SIG-M5 treated with dmso at 0.1 percent for 504 hours (cell line): ENCODE measurements around the gene ZBED5.
"Not testable (repeated sequence)": the region's sequence is repeated elsewhere in the genome, so short reads cannot be mapped to it uniquely, and the experiment has no call there.

Source experiments
- DNase-seq: peaks from one replicate; lab custom pipeline; 2025; ENCODE audit not compliant: unreplicated experiment; lab: John Stamatoyannopoulos, UW

ZBED5 gene

DNA sequence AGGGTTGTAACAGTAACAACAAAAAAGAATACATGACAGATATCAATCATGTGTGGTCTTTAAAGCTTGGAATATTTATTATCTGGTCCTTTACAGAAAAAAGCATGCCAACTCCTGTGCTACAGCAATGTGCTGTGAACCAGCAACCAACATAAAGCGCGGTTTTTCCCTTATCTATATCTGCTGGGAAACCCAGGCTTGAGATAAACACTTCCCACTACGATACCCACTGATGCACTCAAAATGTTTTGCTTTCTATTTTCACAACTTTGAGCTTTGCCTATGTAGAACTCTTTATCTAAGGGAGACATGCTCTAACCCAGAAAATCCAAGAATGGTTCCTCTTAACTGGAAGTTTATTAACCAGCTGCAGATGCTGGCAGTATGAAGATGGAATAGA is 19.0 kb downstream of the ZBED5 start:
- DNase-seq: no peak

GRCh38 chr11:10838083-10838482 is 19.8 kb downstream of the ZBED5 start:
- no peak for DNase-seq

GRCh38 chr11:10836884-10837283 is 21.0 kb downstream of the ZBED5 start:
- not testable (repeated sequence) for DNase-seq

DNA sequence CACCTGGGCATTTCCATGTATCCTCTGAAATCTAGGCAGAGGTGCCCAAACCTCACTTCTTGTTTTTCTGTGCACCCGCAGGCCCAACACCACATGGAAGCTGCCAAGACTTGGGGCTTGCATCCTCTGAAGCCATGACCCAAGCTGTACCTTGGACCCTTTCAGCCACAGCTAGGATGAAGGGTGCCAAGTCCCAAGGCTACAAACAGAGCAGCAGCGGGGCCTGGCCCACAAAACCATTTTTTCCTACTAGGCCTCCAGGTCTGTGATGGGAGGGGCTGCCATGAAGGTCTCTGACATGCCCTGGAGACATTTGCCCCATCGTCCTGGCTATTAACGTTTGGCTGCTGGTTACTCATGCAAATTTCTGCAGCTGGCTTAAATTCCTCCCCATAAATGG is 28.7 kb downstream of the ZBED5 start:
- no peak for DNase-seq

DNA sequence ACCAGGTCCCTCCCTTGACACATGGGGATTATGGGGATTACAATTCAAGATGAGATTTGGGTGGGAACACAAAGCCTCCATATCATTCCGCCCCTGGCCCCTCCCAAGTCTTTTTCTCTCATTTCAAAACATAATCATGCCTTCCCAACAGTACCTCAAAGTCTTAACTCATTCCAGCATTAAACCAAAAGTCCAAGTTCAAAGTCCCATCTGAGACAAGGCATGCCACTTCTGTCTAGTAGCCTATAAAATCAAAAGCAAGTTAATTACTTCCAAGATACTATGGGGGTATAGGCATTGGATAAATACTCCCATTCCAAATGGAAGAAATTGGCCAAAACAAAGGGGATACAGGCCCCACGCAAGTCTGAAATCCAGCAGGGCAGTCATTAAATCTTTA is 29.5 kb downstream of the ZBED5 start:
- DNase-seq: no peak

- peak; percentile 21 for DNase-seq
Measured at GRCh38 chr11:10824888-10825287, 33.0 kb downstream of the ZBED5 start.

GRCh38 chr11:10823152-10823579 is 34.7 kb downstream of the ZBED5 start:
- no peak for DNase-seq

- not testable (repeated sequence) for DNase-seq
Measured at GRCh38 chr11:10822491-10822890, 35.4 kb downstream of the ZBED5 start.

DNA sequence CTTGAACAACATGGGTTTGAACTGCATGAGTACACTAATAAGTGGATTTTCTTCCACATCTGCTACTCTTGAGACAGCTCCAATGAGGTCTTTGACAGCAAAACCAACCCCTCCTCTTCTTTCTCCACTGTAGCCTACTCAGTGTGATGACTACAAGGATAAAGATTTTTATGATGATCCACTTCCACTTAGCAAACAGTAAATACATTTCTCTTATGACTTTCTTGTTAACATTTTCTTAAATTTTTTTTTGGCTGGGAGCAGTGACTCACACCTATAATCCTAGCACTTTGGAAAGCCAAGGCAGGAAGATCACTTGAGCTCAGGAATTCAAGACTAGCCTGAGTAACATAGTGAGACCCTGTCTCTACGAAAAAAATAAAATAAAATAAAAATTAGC is 39.3 kb downstream of the ZBED5 start:
- DNase-seq: no peak

DNA sequence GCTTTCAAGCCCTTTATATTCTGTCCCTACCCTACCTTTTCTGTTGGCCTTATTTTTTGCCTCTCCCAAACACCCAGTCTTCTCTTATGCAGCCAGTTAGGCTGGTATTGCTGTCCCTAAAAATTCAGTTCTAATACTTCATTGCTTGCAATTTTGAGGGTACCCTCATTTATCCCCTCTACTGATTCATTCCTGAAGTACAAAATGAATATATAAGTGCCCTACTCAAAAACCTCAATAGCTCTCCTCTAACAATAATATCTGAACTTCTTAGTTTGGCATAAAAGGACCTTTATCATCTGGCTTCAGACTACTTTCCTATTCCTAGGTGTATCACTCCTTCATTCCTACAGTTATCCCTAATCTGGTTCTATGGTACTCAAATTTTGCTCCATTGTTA is 43.9 kb downstream of the ZBED5 start:
- DNase-seq: no peak

DNA sequence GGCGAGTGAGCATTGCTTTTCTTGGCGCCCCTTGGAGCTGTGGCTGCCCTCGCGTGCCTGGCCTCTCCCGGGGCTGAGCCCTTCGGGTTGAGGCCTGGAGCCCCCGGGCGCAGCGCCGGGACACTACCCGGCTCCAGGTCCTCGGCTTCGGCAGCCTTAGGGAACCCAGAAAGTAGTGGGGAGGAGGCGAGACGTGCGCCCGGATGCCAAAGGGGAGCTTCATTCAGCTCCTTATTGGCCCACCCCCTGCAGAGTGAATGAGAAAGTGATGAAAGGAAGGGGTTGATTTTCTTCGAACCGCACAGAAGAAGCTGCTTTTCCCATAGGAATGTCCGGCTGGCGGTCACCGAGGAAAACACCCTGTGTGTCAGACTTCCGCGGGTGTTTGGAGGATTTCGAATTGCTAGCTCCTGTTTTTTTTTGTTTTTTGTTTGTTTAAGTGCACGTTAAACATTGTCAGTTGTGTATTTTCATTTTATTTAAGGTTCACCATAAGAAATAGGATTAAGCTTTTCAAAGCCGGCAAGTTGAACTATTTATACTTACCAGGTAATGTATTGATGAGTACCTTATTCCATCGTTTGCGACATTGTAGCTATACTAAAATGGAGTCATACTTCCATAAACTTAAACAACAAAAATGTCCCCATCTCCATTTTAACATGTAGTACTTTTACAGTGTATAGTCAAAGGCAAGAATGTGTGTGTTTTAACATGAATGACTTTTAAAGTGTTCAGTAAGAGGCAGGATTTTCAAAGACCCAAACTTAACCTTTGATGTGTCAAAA is 48.3 kb downstream of the ZBED5 start:
- DNase-seq: no peak

DNA sequence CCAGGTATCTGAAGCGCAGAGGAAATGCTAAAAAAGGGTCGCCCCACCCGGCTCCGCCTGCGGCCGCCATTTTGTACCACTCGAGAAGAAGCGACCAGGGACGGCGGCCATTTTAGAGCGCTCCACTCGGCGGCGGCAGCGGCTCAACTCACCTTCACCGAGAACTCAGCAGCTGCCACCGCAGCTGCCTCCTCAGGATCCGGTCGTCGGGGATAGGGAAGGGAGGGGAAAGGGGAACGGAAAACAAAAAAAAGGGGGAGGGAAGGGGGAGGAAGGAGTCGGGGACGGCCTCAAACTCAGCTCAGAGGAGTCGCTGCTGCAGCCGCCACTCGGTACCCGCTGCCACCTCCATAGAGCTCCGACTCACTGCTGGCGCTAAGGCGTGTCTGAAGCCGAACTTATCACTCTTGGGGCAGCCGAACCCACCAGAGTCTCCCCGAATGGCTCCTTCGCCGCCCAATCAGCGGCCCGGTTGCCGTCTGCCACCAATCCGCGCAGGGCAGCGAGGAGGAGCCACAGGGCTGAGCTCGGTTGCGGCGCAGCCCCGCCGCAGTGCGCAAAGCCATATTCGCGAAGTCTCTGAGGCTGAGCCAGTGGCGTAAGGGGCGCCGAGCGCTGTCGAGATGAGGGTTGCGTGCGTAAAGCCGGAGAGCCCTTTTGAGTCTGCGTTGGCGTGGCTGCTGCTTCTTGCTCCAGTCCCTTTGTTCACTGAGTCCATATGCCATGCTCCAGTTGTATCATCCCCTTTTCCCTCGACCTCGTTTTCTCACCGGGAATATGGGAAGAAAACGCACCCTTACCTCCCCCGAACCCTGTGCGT is 49.1 kb downstream of the ZBED5 start, which contains the start of gene EIF4G2:
EIF4G2 (minus strand) TSS at position 374 of the 820 bp plus-strand sequence.
- DNase-seq: peak; percentile 95

DNA sequence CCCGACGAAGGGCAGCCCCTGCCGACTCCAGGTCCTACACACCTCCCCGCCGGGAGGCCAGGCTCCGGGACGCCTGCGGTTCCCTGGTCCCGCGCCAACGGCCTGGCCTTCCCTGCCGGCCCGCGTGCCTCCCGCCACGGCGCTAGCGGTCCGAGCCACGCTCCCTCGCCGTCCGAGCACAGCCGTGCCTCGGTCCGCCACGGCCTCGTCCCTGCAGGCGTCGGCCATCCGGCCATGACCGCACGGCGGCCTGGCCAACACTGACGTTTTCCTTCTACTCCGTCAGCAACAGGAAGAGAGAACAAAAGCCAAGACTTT is 49.7 kb downstream of the ZBED5 start:
- no peak for DNase-seq

- peak; percentile 19 for DNase-seq
Measured at GRCh38 chr11:10807493-10808234, 50.2 kb downstream of the ZBED5 start.

- DNase-seq: no peak
Measured at GRCh38 chr11:10806206-10806605, 51.6 kb downstream of the ZBED5 start.

DNA sequence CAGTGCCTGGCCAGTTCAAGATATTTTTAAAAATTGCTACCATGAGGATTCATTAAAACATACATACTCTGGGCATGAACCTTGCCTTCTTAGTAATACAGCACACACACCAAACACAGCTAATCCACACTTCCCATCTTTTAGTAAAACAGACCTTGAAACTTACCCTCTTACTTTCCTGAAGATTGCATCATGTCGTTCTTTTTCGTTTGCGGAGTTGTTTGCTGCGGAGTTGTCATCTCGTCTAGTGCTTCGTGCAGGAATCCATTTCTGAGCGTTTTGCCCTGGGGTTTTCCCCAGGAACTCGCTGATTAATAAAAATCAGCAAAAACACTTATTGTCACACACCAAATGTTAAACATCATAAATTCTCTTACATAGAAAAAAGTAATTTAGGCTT is 52.1 kb downstream of the ZBED5 start:
- no peak for DNase-seq

GRCh38 chr11:10803676-10804075 is 54.2 kb downstream of the ZBED5 start:
- DNase-seq: no peak
